SKM-1 treated with dmso at 0.1 percent for 144 hours (cell line): ENCODE data around the gene IZUMO4.

ENCODE experiments used
- DNase-seq: peaks from one replicate; lab custom pipeline; 2025; ENCODE audit not compliant: unreplicated experiment; lab: John Stamatoyannopoulos, UW

IZUMO4 gene

GRCh38 chr19:2058570-2059421 is 37.9 kb upstream of the IZUMO4 start:
- DNase-seq, result no peak

- no peak for DNase-seq
Measured at GRCh38 chr19:2059422-2060201, 37.1 kb upstream of the IZUMO4 start.

- DNase-seq, result no peak
Measured at GRCh38 chr19:2060884-2061494, 35.7 kb upstream of the IZUMO4 start.

DNA sequence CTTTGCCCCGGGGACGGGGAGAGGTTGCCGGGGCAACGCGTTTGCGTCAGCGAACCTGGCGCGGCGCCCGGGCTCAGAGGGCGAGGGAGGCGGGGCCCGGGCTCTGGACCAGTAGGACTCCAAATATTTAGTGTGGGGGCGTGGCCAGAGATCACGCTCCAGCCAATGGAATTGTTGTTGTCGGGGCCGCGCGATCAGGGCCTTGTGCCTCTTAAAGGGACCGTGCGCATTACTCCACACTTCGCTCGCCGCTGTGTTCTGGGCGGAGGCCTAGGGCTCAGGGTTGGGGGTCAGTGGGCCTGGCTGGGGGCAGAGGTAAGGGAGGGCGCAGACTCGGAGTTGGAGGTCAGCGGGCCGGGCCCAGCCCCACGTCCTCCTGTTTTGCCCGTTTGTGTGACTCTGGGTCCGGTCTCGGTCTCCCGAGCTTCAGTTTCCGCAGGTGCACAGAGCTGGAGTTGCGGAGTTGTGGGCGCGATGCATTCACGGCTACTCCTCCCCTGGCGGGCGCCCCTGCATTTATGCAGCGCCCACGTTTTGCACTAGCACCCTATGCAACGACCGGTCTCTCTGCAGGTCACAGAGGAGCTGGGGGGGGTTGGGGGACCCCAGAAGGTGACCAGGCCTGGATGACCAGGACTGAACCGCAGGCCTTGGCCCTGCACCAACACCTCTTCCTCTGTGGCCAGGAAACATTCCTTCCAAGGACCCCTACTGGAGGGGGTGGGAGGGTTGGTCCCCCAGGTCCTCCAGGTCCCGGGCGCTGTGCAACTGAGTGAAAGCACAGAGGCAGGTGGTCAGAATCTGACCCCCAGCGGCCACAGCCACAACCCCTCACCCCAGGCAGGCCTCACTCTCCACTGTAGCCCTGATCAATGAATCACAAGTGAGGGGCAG is 35.0 kb upstream of the IZUMO4 start:
- DNase-seq, result peak; percentile 85

DNA sequence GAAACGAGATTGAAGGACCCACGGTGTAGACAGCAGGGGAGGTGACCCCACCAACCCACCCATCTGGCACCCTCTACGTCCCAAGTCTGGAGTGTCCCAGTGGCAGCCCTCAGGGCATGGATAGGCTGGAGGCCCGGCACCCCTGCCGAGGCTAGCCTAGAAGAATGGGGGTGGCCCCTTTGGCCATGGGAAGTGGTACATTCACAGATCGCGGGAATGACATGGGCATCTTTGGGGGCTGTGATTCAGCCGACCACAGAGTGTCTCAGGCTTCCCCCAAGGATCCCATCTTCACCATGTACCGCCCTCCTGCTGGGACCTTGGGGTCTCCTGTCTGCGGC is 34.4 kb upstream of the IZUMO4 start:
- no peak for DNase-seq

DNA sequence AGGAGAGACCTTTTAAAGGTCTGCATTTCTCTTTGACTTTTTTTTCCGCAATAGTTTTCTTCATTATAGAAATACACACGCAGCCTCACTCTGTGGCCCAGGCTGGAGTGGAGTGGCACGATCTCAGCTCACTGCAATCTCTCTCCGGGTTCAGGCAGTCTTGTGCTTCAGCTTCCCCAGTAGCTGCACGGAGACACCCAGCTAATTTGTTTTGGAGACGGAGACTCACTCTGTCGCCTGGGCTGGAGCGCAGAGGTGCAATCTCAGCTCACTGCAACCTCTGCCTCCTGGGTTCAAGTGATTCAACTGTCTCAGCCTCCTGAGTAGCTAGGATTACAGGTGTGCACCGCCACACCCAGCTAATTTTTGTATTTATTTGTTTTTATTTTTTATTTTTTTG is 33.9 kb upstream of the IZUMO4 start:
- no peak for DNase-seq

DNA sequence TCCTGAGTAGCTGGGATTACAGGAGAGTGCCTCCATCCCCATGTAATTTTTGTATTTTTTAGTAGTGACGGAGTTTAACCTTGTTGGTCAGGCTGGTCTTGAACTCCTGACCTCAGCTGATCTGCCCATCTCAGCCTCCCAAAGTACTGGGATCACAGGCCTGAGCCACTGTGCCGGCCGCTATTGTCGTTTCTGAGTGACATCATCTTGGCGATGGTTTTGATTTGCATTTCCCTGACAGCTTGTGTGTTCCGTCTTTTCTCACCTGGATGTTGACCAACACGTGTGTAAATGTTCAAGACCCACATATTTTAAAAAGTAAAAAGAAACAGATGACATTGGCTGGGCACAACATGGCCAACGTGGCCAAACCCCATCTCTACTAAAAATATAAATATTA is 32.9 kb upstream of the IZUMO4 start:
- DNase-seq, result no peak

- DNase-seq, result no peak
Measured at GRCh38 chr19:2064395-2064787, 32.3 kb upstream of the IZUMO4 start.

- no peak for DNase-seq
Measured at GRCh38 chr19:2064788-2065524, 31.8 kb upstream of the IZUMO4 start.

DNA sequence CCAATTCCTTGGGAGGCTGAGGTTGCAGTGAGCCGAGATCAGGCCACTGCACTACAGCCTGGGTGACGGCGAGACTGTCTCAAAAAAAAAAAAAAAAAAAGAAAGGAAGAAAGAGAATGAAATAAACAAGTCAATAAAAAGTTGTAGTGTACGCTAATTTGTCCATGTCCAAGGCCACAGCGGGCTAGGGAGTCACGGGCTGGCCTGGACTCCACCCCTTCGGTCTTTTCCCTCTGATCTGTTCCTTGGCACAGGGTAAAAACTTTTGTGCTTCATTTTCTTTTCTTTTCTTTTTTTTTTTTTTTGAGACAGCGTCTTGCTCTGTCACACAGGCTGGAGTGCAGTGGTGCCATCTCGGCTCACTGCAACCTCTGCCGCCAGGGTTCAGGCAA is 26.3 kb upstream of the IZUMO4 start:
- DNase-seq, result no peak

GRCh38 chr19:2070986-2071673 is 25.6 kb upstream of the IZUMO4 start:
- no peak for DNase-seq

DNA sequence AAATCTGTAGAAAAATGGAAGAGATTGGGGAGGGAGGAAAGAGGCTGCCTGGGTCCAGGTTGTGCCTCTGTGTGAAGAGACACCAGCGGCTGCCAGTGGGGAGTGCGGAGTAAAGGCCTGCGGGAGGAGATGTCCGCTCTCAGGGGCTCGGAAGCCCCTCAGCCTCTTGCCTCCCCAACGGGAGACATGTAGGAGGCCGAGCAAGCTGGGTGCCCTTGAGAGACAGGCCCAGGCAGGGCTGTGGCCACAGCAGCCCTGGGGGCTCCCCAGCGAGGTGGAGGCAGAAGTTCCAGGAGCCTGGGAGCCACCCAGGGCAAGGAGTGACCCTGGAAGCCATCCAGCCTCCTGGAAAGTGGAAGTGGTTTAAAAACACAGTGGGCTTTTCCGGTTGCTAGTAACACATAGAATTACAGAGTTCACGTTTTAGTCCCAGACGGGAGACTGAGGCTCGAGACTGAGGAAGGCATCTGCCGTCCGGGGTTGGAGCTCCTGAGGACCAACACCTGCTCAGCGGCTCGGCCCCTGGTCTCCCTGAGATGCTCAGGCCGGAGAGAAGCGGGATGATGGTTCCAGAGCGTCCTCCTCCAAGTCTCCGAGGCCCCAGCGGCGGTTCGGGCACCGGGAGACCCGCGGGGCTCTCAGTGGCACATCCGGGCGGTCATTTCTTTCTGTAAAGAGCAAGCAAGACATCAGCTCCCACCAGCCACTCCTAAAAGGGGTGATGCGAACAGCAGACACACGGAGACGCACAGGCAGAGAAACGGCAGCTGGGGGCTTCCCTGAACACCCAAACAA is 23.8 kb upstream of the IZUMO4 start:
- DNase-seq, result no peak

GRCh38 chr19:2076526-2076944 is 20.2 kb upstream of the IZUMO4 start:
- DNase-seq, result no peak

DNA sequence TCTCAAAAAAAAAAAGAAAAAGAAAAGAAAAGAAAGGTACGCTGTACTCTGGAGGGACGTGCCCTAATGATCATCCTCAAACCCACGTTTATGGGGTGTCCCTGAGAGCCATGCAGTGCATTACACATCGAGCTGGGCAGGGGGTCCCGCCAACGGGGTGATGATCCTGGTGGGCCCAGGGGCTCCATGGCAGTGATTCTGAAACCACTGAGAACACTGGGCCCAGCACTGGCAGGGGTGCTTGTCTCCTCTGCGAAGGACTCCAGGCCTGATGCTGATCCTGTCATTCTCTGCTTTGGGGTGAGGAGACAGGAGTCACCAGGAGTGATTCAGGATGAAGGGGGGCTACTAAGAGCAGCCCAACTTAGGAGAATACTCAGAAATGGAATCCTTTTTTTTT is 19.3 kb upstream of the IZUMO4 start:
- DNase-seq, result no peak

- no peak for DNase-seq
Measured at GRCh38 chr19:2077833-2078619, 18.7 kb upstream of the IZUMO4 start.

GRCh38 chr19:2079076-2079864 is 17.4 kb upstream of the IZUMO4 start:
- DNase-seq, result no peak

DNA sequence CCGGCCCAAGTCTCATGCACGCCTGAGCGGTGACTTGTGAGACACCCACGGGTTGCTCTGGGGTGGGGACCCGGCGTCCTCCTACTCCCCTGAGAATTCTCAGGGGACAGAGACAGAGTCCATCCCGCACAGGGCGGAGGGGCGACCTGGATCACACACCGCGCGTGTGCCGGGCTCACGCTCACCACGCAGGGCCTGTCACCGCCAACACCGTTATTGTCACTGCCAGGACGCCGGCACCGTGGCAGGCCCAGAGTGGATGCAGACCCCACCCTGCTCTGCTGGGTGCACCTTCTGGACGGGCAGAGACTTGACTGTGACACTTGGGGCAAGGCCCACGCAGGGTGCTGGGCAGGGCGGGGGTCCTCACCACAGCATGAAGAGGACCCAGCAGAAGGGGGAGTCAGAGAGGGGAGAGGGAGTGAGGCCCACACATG is 16.8 kb upstream of the IZUMO4 start:
- DNase-seq, result no peak
